IPS-18c (cell line): Measurements from ENCODE around the gene IFI35.
"Not testable (repeated sequence)": the region's sequence is repeated elsewhere in the genome, so short reads cannot be mapped to it uniquely, and the experiment has no call there.

Source experiments
- H3K4me3 ChIP-seq: 2 replicates; pipeline ENCODE4 v1.7.0; 2013; ENCODE audit warnings: low read depth, mild to moderate bottlenecking, low read length, moderate library complexity; ENCODE audit not compliant: insufficient read depth
- H3K9me3 ChIP-seq: one replicate; pipeline ENCODE4 v1.6.1; 2013; ENCODE audit warnings: mild to moderate bottlenecking, low read length, moderate library complexity; ENCODE audit not compliant: control insufficient read depth, insufficient read depth

The IFI35 gene

DNA sequence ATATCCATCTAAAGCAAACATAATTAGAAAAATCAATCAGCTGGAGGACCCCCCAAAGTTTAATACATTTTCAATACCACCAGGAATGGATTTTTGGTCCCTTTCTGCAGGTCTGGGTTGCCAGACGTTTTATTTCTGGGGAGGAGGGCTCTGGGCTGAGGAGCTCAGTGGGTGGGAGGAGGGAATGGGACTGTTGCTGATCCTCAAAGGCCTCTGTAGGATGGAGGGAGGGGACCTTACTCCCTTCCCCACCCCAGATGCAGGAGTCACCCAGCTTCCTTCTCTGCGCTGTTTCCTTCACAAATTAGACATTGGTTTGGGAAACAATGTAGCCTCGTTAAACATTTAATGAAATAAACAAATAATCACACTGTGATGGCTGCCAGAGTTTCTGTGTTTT, 25.1 kb downstream of the IFI35 start:
- no peak overlapping the region for H3K4me3 ChIP-seq
- H3K9me3 ChIP-seq: no peaks in the 10 kb centered on the region

DNA sequence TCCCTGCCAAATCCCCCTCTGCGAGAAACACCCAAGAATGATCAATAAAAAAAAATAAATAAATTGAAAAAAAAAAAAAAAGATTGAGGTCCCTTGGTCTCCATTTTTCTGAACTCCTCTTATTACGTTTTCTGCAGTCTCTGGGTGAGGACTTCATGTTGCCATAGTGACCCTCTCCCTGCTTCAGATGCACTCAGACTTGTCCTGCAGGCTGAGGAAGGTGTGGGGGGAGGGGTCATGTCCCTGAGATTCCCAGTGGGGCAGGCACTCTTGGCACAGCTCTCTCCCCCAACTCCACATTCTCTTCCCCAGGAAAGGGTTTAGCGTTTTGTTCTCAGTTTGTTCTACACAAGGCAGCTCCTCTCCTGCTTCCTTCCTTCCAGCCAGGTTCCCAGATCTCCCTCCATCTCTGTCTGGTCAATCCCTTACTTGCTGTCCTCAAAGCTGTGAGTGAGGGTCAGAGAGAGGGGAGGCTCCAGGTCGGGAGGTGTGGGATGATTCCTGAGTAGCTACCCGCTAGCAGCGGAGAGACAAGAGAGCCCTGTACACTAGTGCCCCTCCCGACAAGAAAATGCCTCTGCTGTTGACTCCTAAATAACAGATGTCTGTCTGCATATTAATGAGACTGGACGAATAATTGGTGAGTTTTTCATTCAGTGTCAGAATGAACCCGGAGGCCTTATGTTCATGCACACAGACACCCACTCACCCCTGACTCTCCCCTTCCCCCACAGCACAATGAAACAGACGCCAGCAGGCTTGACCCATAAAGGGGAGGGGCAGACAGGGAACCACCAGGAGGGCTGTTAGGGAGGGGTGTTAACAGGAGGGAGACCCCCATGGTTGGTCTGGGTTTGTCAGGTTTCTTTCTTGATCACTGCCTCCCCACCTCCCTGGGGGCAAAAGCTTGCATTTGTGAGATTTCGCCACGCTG, 27.6 kb downstream of the IFI35 start:
- H3K4me3 ChIP-seq: peak overlapping the region; percentile 4; the same call in 1 of the 2 replicates
- no peaks in the 10 kb centered on the region for H3K9me3 ChIP-seq

DNA sequence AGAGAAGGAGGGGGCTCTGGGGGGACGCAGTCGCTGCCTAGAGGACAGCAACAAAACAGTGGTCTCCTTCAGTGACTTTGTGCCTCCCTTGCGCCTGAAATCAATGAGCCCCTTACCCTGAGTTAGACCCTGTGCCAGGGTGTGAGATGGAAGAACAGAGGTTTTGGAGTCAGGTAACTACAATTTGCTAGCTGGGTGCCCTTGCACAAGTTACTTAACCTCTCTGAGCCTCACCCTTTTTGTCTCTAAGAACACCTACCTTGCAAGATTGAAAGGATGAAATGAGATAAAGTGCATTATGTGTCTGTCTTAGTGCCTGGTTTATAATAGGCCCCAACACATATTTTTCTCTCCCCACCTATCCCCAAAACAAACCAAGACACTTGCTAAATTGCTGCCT, 28.3 kb downstream of the IFI35 start:
- H3K9me3 ChIP-seq: no peaks in the 10 kb centered on the region
- 0 out of 2 replicates have a peak overlapping the region, but pooled peaks have one; percentile 4 for H3K4me3 ChIP-seq

DNA sequence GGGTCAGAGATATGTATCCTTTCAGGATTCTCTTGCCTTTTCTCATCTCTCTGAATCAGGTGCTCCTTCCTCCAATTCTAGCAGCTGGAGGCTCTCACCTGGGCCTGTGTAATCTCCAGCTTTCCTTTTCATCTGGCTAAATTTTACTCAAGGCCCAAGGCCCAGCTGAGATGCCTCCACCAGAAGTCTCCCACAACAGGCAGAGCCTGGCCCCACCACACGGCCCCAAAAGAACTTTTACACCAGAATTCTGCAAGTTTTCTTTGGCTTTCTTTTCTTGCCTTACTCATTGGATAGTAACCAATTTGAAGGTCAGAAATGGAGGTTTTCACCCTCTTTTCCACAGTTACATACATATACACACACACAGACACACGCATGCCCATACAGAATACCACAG, 33.1 kb downstream of the IFI35 start:
- no peak overlapping the region for H3K4me3 ChIP-seq
- no peaks in the 10 kb centered on the region for H3K9me3 ChIP-seq

DNA sequence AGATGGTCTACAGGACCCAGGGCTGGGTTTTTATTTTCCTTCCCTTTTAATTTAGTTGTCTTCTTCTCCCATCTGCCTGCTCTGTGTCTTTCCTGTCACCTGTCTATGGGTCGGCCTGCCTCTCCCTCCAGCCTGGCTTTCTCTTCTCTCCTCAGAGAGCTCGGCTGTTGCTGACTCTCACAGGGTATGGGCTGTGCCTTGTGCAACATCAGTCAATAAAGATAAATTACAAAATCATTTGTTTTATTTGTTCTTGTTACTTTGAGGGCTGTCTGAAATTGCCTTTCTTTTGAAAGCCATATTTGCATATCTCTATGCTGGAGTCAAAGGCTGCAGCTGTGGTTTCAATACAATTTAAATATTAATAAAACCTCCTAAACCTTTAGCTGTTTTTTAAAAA, 34.1 kb downstream of the IFI35 start:
- Histone ChIP-seq H3K4me3 (no peak overlapping the region), H3K9me3 (no peaks in the 10 kb centered on the region)

DNA sequence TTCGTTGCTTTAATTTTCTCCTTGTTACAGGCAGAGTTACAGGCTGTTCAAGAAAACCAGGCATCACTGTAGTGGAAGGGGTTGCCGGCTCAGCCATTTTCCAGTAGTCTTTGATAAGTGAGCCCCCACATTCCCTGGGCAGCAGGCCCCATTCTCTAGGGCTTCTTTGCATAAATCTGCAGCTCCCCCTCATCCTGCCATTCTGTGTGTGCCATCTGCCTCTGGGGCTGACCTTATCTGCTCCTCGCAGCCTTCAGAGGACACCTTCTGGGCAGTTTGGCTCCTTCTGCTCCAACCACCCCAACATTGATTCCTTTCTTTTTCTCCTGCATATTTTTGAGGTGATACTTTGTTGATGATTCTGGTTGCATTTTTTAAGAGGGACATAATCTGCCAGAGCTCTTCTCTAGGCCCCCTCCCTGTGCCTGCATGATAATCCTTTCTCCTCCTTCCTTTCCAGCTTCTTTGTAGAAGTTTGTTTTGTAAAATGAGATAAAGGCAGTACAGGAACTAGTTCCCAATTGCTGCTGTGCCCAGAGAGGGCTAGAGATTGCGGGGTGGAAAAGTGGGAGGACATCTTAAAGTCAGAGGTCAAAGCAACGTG, 35.5 kb downstream of the IFI35 start:
- no peak overlapping the region for H3K4me3 ChIP-seq
- H3K9me3 ChIP-seq: no peaks in the 10 kb centered on the region

DNA sequence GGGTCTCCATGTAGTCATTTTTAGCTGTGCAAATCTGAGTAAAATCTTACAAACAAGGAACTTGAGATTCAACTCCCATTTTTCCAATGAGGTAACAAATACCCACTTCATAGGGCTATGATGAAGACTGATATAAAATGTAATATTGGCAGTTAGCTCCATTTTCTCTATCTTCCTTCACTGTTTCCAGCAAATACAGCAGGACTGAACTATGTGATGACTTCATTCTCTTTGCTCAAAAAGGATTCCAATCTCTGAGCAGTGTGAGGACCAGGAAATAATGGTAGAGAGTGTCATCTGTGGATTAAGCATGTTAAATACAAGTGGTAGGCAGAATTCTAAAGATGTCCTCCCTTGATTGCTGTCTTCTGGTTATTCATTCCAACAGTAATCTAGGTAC, 36.7 kb downstream of the IFI35 start:
- no peaks in the 10 kb centered on the region for H3K9me3 ChIP-seq
- H3K4me3 ChIP-seq: no peak overlapping the region

DNA sequence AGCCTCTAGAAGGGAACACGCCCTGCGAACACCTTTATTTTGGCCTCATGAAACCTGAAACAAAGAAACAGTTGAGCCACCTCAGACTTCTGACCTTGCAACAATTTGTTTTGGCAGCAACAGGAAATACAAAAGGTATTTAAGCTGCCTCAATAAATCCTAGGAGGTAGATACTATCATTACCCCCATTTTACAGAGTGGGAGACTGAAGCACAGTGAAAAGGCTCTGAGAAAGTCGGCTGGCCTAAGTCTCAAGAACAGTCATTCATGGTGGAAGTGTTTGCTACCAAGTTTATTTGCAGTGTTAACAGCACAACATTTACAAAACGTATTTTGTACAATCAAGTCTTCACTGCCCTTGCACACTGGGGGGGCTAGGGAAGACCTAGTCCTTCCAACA, 37.4 kb downstream of the IFI35 start:
- H3K9me3 ChIP-seq: no peaks in the 10 kb centered on the region
- no peak overlapping the region for H3K4me3 ChIP-seq

DNA sequence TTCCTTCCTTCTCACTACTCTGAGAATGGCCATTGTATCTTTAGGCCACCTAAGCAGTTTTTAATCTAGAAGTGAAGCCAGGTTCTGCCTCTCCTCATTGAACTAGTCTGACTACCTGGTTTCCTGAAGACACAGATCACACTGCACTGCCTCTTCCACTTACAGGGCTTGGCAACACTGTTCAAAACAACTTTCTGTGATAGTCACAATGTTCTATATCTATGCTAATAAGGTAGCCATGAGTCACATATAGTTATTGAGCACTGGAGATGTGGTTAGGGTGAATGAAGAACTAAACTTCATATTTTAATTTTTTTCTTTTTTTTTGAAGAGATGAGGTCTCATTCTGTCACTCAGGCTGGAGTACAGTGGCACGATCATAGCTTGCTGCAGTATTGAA, 45.4 kb downstream of the IFI35 start:
- Histone ChIP-seq H3K4me3 (no peak overlapping the region), H3K9me3 (no peaks in the 10 kb centered on the region)

DNA sequence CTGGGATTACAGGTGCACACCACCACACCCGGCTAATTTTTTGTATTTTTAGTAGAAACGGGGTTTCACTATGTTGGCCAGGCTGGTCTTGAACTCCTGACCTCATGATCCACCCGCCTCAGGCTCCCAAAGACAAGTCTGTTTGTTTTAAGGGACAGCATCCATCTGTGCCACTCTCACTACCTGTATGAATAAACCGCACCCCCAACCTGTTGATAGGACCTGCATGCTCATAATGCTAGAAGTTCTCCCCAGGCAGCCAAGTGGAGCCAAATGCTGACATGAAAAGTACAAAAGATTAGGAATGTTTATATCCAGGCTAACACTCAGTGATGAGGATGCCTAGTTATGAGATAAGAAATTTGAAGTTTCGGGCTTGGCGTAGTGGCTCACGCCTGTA, 46.4 kb downstream of the IFI35 start:
- H3K9me3 ChIP-seq, H3K4me3 ChIP-seq: not testable (repeated sequence)

DNA sequence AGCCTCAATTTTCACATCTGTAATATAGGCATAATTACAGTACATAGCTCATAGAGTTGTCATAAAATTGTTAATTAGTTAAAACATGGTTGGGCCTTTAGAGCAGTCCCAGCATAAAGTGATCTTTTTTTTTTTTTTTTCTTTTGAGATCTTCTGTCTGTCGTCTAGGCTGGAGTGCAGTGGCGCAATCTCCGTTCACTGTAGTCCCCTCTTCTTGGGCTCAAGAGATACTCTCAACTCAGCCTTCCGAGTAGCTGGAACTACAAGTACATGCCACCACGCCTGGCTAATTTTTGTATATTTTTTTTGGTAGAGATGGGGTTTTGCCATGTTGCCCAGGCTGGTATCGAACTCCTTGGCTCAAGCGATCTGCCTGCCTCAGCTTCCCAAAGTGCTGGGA, 49.5 kb downstream of the IFI35 start:
- no peak overlapping the region for H3K4me3 ChIP-seq
- H3K9me3 ChIP-seq: no peaks in the 10 kb centered on the region

DNA sequence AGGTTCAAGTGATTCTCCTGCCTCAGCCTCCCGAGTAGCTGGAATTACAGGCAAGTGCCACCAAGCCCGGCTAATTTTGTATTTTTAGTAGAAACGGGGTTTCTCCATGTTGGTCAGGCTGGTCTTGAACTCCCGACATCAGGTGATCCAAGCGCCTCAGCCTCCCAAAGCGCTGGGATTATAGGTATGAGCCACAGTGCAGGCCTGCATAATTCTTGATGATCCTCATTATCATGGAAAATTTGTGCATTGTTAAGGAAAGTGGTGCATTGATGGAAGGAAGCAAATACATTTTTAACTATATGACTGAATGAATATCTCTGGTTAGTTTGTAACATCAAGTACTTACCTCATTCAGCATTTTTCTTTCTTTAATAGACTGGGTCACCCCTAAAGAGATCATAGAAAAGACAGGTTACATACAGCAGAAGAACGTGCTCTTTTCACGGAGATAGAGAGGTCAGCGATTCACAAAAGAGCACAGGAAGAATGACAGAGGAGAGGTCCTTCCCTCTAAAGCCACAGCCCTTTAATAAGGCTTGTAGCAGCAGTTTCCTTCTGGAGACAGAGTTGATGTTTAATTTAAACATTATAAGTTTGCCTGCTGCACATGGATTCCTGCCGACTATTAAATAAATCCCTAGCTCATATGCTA, 56.5 kb downstream of the IFI35 start:
- no peaks in the 10 kb centered on the region for H3K9me3 ChIP-seq

More for the DNA sequence above, 56.5 kb downstream of the IFI35 start:
- no peak overlapping the region for H3K4me3 ChIP-seq
